ENCODE results near the gene PAPOLB. TPM values are rescaled to one million over a fixed set of nuclear protein-coding genes. Genes with fewer than 3 reads are reported as not detected.
"Not testable (repeated sequence)": the region's sequence is repeated elsewhere in the genome, so short reads cannot be mapped to it uniquely, and the experiment has no call there.

Gene PAPOLB
- not detected for polyA plus RNA-seq (2012; ENCODE audit: low read depth, missing spikeins)

GRCh38 chr7:4861673-4862072 lies at the start of gene PAPOLB:
Gene PAPOLB, minus strand, starts transcription at chr7:4862030. Its CDS starts 220 bp downstream, at chr7:4861810.
- DNase-seq (ENCODE audit: insufficient read length, low spot score), result no peak
- TF ChIP-seq POLR2AphosphoS5 (IDR thresholded peaks at IDR 0.05; ENCODE audit: low read depth, low read length) (no peak), POLR2A (IDR thresholded peaks at IDR 0.05; ENCODE audit: low read depth, low read length) (no peak), SPI1 (IDR thresholded peaks at IDR 0.05; ENCODE audit: low read depth, low read length) (no peak), TAF1 (IDR thresholded peaks at IDR 0.05; ENCODE audit: low read depth, low read length) (no peak), PAX5 (IDR thresholded peaks at IDR 0.05; ENCODE audit: insufficient read depth, low read length, severe bottlenecking) (no peak), POU2F2 (IDR thresholded peaks at IDR 0.05; ENCODE audit: low read depth, low read length) (no peak)
- no peak for FAIRE-seq

- no peak for TF ChIP-seq POU2F2 (IDR thresholded peaks at IDR 0.05; ENCODE audit: low read depth, low read length)
- no peak for TF ChIP-seq TAF1 (IDR thresholded peaks at IDR 0.05; ENCODE audit: low read depth, low read length)
- no peak for TF ChIP-seq POLR2AphosphoS5 (IDR thresholded peaks at IDR 0.05; ENCODE audit: low read depth, low read length)
- no peak for TF ChIP-seq POLR2A (IDR thresholded peaks at IDR 0.05; ENCODE audit: low read depth, low read length)
- TF ChIP-seq PAX5 (IDR thresholded peaks at IDR 0.05; ENCODE audit: insufficient read depth, low read length, severe bottlenecking), result no peak
- no peak for TF ChIP-seq SPI1 (IDR thresholded peaks at IDR 0.05; ENCODE audit: low read depth, low read length)
- no peak for DNase-seq (ENCODE audit: insufficient read length, low spot score)
- FAIRE-seq, result no peak
These were observed 49.4 kb upstream of the PAPOLB start for GRCh38 chr7:4911111-4911828.

GRCh38 chr7:4906682-4907081 lies 44.9 kb upstream of the PAPOLB start:
- FAIRE-seq, result no peak
- no peak for TF ChIP-seq POU2F2 (IDR thresholded peaks at IDR 0.05; ENCODE audit: low read depth, low read length)
- TF ChIP-seq POLR2A (IDR thresholded peaks at IDR 0.05; ENCODE audit: low read depth, low read length), result no peak
- TF ChIP-seq PAX5 (IDR thresholded peaks at IDR 0.05; ENCODE audit: insufficient read depth, low read length, severe bottlenecking), result no peak
- no peak for TF ChIP-seq POLR2AphosphoS5 (IDR thresholded peaks at IDR 0.05; ENCODE audit: low read depth, low read length)
- no peak for TF ChIP-seq TAF1 (IDR thresholded peaks at IDR 0.05; ENCODE audit: low read depth, low read length)
- TF ChIP-seq SPI1 (IDR thresholded peaks at IDR 0.05; ENCODE audit: low read depth, low read length), result no peak
- DNase-seq (ENCODE audit: insufficient read length, low spot score), result no peak

- FAIRE-seq, result no peak
- TF ChIP-seq POLR2A (IDR thresholded peaks at IDR 0.05; ENCODE audit: low read depth, low read length) (no peak), TAF1 (IDR thresholded peaks at IDR 0.05; ENCODE audit: low read depth, low read length) (no peak), POLR2AphosphoS5 (IDR thresholded peaks at IDR 0.05; ENCODE audit: low read depth, low read length) (no peak), SPI1 (IDR thresholded peaks at IDR 0.05; ENCODE audit: low read depth, low read length) (no peak), POU2F2 (IDR thresholded peaks at IDR 0.05; ENCODE audit: low read depth, low read length) (no peak)
- no peak for DNase-seq (ENCODE audit: insufficient read length, low spot score)
These were observed 43.3 kb upstream of the PAPOLB start for GRCh38 chr7:4905171-4905570.

- no peak for DNase-seq (ENCODE audit: insufficient read length, low spot score)
- no peak for FAIRE-seq
- no peak for TF ChIP-seq TAF1 (IDR thresholded peaks at IDR 0.05; ENCODE audit: low read depth, low read length)
- TF ChIP-seq POU2F2 (IDR thresholded peaks at IDR 0.05; ENCODE audit: low read depth, low read length), result no peak
- no peak for TF ChIP-seq PAX5 (IDR thresholded peaks at IDR 0.05; ENCODE audit: insufficient read depth, low read length, severe bottlenecking)
- no peak for TF ChIP-seq SPI1 (IDR thresholded peaks at IDR 0.05; ENCODE audit: low read depth, low read length)
- no peak for TF ChIP-seq POLR2A (IDR thresholded peaks at IDR 0.05; ENCODE audit: low read depth, low read length)
- no peak for TF ChIP-seq POLR2AphosphoS5 (IDR thresholded peaks at IDR 0.05; ENCODE audit: low read depth, low read length)
These were observed 42.5 kb upstream of the PAPOLB start for GRCh38 chr7:4904346-4904745.

- DNase-seq (ENCODE audit: insufficient read length, low spot score) (no peak), FAIRE-seq (no peak)
- TF ChIP-seq SPI1 (IDR thresholded peaks at IDR 0.05; ENCODE audit: low read depth, low read length) (no peak), POU2F2 (IDR thresholded peaks at IDR 0.05; ENCODE audit: low read depth, low read length) (no peak), POLR2AphosphoS5 (IDR thresholded peaks at IDR 0.05; ENCODE audit: low read depth, low read length) (no peak), POLR2A (IDR thresholded peaks at IDR 0.05; ENCODE audit: low read depth, low read length) (no peak), TAF1 (IDR thresholded peaks at IDR 0.05; ENCODE audit: low read depth, low read length) (no peak), PAX5 (IDR thresholded peaks at IDR 0.05; ENCODE audit: insufficient read depth, low read length, severe bottlenecking) (no peak)
These were observed 33.9 kb upstream of the PAPOLB start for GRCh38 chr7:4895766-4896165.

DNA sequence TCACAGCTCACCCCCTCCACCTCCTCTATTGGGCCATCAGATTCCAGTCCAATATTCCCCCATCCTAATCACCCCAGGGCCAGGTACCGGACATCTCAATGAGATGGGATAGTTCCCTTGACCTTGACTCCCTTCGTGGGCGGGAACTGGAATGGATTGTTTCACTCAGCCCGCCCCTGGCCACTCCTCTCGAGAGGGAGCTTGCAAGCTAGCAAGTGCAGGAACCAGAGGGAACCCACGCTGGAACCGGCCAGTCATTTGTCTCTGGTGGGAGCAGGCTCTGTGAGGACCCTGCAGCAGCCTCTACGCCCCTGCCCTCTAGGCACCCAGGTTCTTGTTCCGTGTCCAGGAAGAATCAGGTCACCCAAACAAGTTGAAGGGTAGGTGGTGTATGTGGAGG lies 32.7 kb upstream of the PAPOLB start:
- FAIRE-seq (no peak), DNase-seq (ENCODE audit: insufficient read length, low spot score) (no peak)
- no peak for TF ChIP-seq TAF1 (IDR thresholded peaks at IDR 0.05; ENCODE audit: low read depth, low read length)

GRCh38 chr7:4893929-4894475 lies 32.2 kb upstream of the PAPOLB start:
- no peak for TF ChIP-seq TAF1 (IDR thresholded peaks at IDR 0.05; ENCODE audit: low read depth, low read length)
- TF ChIP-seq POLR2AphosphoS5 (IDR thresholded peaks at IDR 0.05; ENCODE audit: low read depth, low read length), result no peak
- no peak for TF ChIP-seq POLR2A (IDR thresholded peaks at IDR 0.05; ENCODE audit: low read depth, low read length)
- TF ChIP-seq POU2F2 (IDR thresholded peaks at IDR 0.05; ENCODE audit: low read depth, low read length), result no peak
- TF ChIP-seq SPI1 (IDR thresholded peaks at IDR 0.05; ENCODE audit: low read depth, low read length), result no peak
- no peak for TF ChIP-seq PAX5 (IDR thresholded peaks at IDR 0.05; ENCODE audit: insufficient read depth, low read length, severe bottlenecking)
- no peak for FAIRE-seq
- DNase-seq (ENCODE audit: insufficient read length, low spot score), result no peak

DNA sequence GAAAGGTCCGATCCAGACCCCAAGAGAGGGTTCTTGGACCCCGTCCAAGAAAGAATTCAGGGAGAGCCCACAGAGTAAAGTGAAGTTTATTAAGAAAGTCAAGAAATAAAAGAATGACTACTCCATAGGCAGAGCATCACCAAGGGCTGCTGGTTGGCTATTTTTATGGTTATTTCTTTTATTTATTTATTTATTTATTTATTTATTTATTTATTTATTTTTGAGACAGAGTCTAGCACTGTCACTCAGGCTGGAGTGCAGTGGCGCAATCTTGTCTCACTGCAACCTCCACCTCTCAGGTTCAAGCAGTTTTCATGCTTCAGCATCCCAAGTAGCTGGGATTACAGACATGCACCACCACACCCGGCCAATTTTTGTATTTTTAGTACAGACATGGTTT lies 31.4 kb upstream of the PAPOLB start:
- DNase-seq (ENCODE audit: insufficient read length, low spot score); FAIRE-seq: not testable (repeated sequence)

GRCh38 chr7:4891522-4891921 lies 29.7 kb upstream of the PAPOLB start:
- DNase-seq (ENCODE audit: insufficient read length, low spot score); FAIRE-seq: not testable (repeated sequence)
